ENCODE data around the gene PLEKHA6. TPM values are rescaled to one million over a fixed set of nuclear protein-coding genes. Genes with fewer than 3 reads are reported as not detected.
A peak's percentile ranks its signal among the peaks of the same experiment; 100 is the strongest.

PLEKHA6 gene
- total and polyA plus RNA-seq, 2 of the 4 experiments (the other 2 are of a cell fraction), result 8.2 to 19.9 TPM

DNA sequence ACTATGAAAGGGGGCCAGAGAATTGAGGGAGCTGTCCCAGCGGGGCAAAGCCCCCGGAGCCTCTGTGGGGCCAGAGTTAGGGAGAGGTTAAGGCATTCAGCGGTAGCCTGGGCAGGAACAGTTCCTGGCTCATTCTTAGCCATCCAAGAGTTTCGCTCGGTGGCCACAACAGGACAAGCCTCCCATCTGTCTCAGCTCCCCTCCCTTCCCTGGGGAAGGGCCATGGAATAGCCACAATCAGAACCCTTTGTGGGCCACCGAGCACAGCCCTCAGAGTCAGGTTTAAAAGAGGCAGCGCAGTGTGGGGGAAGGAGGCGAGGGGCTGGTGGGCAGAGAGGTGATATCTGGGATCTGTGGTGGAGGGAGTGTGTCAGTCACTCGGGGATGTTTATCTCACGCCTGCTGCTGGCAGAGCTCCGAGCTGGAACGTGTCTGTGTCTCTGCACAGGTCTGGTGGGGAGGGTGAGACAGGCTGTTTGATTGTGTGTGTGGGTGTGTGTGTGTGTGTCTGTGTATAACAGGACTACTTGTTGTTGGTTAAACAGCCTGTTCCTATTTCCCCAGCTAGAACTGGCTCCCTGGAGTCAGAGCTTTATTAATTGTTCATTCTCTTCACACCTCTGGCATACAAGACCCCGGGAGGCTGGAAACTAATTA lies 96.3 kb downstream of the PLEKHA6 start:
- H2AK5ac ChIP-seq (ENCODE audit: low read depth, low read length), result peak overlapping the region; percentile 21; the same call in 1 of the 2 replicates
- H2BK120ac ChIP-seq (ENCODE audit: low read depth, low read length), result peak overlapping the region; percentile 50; the same call in 1 of the 2 replicates
- no peaks in the 10 kb centered on the region for H3K79me1 ChIP-seq (ENCODE audit: low read depth in 1 of 2, low read length in 2 of 2)
- peaks cover 18% of the 10 kb centered on the region for H3K4me1 ChIP-seq (ENCODE audit: control insufficient read depth, insufficient read depth, low read length)
- no peak overlapping the region for H2AFZ ChIP-seq (replicated peaks; ENCODE audit: low read length, poor library complexity)
- no peak overlapping the region for H3K27ac ChIP-seq (ENCODE audit: insufficient read depth, low read length)
- peak overlapping the region; percentile 89 for H2AK9ac ChIP-seq (replicated peaks; ENCODE audit: low read depth, low read length, poor library complexity)
- no peaks in the 10 kb centered on the region for H3K27me3 ChIP-seq (ENCODE audit: control insufficient read depth, insufficient read depth, low read length)
- no peak overlapping the region for H2BK20ac ChIP-seq (ENCODE audit: low read depth, low read length)
- H3K4me3 ChIP-seq (ENCODE audit: insufficient read depth, low read depth, low read length), result no peak overlapping the region
- ChIA-PET CTCF (interaction anchor here (1.7 to 2.3 kb wide), 2 partner anchors 97 to 100 kb away, joined by 6 to 10 read pairs; partner anchors contain the start of gene PLEKHA6), POLR2A (ENCODE audit: unreplicated experiment) (no interaction called here)
- WGBS, 2 experiments (ENCODE audit: extremely low coverage in 2 of 2, insufficient read length in 1 of 2), result 43% methylated on average over 4 of the region's 13 CpGs; no CpG with 5 or more reads in 1 of the 2 experiments
- H3K9ac ChIP-seq (ENCODE audit: low read depth, low read length), result no peak overlapping the region
- no peak overlapping the region; the same call in 2 of the 3 replicates for H2BK15ac ChIP-seq (ENCODE audit: low read depth, low read length)
- H3K18ac ChIP-seq (ENCODE audit: low read depth, low read length), result no peak overlapping the region
- no peak overlapping the region for H4K5ac ChIP-seq (ENCODE audit: low read depth, low read length)
- peak overlapping the region; percentile 51 for H3K23ac ChIP-seq (ENCODE audit: low read depth, low read length)
- peaks cover 37% of the 10 kb centered on the region for H3K36me3 ChIP-seq (ENCODE audit: control insufficient read depth, insufficient read depth, low read length)
- in situ Hi-C loops (cut with MboI; ENCODE audit: low sequenced_read_pairs) (no loop called here), dilution Hi-C loops (cut with HindIII; ENCODE audit: low sequenced_read_pairs, unreplicated experiment) (no loop called here), intact Hi-C loops (cut with micrococcal nuclease) (no loop called here)
- H4K8ac ChIP-seq (ENCODE audit: low read depth in 2 of 2, low read length in 2 of 2), result no peak overlapping the region
- no peak overlapping the region for H3K56ac ChIP-seq (ENCODE audit: extremely low read depth, insufficient read depth, low read length)
- H3K9me3 ChIP-seq (ENCODE audit: control insufficient read depth, insufficient read depth, low read length), result no peaks in the 10 kb centered on the region
- H4K91ac ChIP-seq (ENCODE audit: insufficient read depth, low read depth, low read length), result no peak overlapping the region
- peak overlapping the region; percentile 3 for H2BK5ac ChIP-seq (ENCODE audit: low read depth, low read length, poor library complexity, severe bottlenecking)
- peak; percentile 39 for ATAC-seq (ENCODE audit: low read depth)
- H3K4ac ChIP-seq (ENCODE audit: low read depth, low read length), result 0 out of 2 replicates have a peak overlapping the region, but pooled peaks have one; percentile 13
- TF ChIP-seq MAZ (IDR thresholded peaks at IDR 0.05; ENCODE audit: borderline replicate concordance, low read depth, low read length), result no peak
- TF ChIP-seq, protein P1, sequence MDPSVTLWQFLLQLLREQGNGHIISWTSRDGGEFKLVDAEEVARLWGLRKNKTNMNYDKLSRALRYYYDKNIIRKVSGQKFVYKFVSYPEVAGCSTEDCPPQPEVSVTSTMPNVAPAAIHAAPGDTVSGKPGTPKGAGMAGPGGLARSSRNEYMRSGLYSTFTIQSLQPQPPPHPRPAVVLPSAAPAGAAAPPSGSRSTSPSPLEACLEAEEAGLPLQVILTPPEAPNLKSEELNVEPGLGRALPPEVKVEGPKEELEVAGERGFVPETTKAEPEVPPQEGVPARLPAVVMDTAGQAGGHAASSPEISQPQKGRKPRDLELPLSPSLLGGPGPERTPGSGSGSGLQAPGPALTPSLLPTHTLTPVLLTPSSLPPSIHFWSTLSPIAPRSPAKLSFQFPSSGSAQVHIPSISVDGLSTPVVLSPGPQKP (IDR thresholded peaks at IDR 0.05; ENCODE audit: borderline replicate concordance, low read depth, low read length), result no peak
- TF ChIP-seq MXI1 (IDR thresholded peaks at IDR 0.05; ENCODE audit: borderline replicate concordance, low read depth, low read length), result 0 out of 2 replicates have a peak, but pooled peaks have one; percentile 27
- TF ChIP-seq SMC3 (IDR thresholded peaks at IDR 0.05; ENCODE audit: low read depth, low read length), result no peak
- peak; percentile 88 for TF ChIP-seq BHLHE40 (IDR thresholded peaks at IDR 0.05; ENCODE audit: low read depth, low read length)
- TF ChIP-seq RFX5 (IDR thresholded peaks at IDR 0.05; ENCODE audit: low read depth, low read length), result no peak
- no peak for TF ChIP-seq RCOR1 (IDR thresholded peaks at IDR 0.05; ENCODE audit: insufficient replicate concordance, low read length)
- peak; percentile 38 for DNase-seq
- H3K14ac ChIP-seq (replicated peaks; ENCODE audit: low read depth, low read length), result peak overlapping the region; percentile 73; the same call in 1 of the 2 replicates
- no peak overlapping the region for H3K4me2 ChIP-seq (ENCODE audit: low read depth, low read length)
- H4K20me1 ChIP-seq (ENCODE audit: insufficient read depth, low read length), result no peaks in the 10 kb centered on the region
- H3K9me1 ChIP-seq (ENCODE audit: insufficient read depth, low read length), result peaks cover 12% of the 10 kb centered on the region; the same call in 1 of the 2 replicates
- no TSS peak for BruUV-seq (replicated peaks)

Data from IMR-90 (cell line).